Measurements from ENCODE around the gene IGHMBP2. TPM values are rescaled to one million over a fixed set of nuclear protein-coding genes. Genes with fewer than 3 reads are reported as not detected.
A peak's percentile ranks its signal among the peaks of the same experiment; 100 is the strongest.

IGHMBP2 gene
- total and polyA plus RNA-seq, 8 donors: 8.5 to 41.3 (median 12.4) TPM

DNA sequence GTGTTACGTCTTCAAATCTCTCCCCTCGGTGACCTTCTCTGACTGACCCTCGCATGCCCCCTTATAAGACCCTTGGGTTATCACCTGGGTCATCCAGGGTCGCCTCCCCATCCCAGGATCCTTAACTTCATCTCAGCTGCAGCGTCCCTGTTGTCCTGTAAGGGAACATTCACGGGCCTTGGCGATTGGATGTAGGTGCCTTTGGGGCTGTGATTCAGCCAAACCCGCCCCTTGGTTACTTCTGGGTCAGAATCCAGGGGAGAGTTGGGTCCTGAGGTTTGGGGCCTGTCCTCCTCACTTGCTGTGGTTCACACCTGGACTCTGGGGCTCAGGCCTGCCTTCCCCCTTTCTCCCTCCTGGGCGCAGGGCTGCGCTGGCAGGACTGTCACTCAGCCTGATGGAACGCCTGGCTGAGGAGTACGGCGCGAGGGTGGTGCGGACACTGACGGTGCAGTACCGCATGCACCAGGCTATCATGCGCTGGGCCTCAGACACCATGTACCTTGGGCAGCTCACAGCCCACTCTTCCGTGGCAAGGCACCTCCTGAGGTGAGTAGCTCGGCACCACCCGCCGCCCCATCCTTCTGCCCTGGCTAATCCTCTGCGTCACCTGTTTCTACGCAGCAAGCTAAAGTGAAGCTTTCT, 29.4 kb downstream of the IGHMBP2 start:
- ATAC-seq: no peak
- H3K27ac ChIP-seq: no peak overlapping the region
- TF ChIP-seq, protein P1, sequence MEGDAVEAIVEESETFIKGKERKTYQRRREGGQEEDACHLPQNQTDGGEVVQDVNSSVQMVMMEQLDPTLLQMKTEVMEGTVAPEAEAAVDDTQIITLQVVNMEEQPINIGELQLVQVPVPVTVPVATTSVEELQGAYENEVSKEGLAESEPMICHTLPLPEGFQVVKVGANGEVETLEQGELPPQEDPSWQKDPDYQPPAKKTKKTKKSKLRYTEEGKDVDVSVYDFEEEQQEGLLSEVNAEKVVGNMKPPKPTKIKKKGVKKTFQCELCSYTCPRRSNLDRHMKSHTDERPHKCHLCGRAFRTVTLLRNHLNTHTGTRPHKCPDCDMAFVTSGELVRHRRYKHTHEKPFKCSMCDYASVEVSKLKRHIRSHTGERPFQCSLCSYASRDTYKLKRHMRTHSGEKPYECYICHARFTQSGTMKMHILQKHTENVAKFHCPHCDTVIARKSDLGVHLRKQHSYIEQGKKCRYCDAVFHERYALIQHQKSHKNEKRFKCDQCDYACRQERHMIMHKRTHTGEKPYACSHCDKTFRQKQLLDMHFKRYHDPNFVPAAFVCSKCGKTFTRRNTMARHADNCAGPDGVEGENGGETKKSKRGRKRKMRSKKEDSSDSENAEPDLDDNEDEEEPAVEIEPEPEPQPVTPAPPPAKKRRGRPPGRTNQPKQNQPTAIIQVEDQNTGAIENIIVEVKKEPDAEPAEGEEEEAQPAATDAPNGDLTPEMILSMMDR (IDR thresholded peaks at IDR 0.05): no peak
- no peaks in the 10 kb centered on the region for H3K27me3 ChIP-seq
- peak in 1 of 6 donors; percentile 37 for DNase-seq
- H3K4me1 ChIP-seq: no peaks in the 10 kb centered on the region
- WGBS, 2 donors: 96% methylated on average over 24 of the region's 24 CpGs
- H3K36me3 ChIP-seq: peaks cover 9 to 62% (median 31%) of the 10 kb centered on the region in 3 donors
- no peak overlapping the region for H3K4me3 ChIP-seq
- intact Hi-C loops (cut with DNase I): no loop called here
- FAIRE-seq: no peak
- no peaks in the 10 kb centered on the region for H3K9me3 ChIP-seq

DNA sequence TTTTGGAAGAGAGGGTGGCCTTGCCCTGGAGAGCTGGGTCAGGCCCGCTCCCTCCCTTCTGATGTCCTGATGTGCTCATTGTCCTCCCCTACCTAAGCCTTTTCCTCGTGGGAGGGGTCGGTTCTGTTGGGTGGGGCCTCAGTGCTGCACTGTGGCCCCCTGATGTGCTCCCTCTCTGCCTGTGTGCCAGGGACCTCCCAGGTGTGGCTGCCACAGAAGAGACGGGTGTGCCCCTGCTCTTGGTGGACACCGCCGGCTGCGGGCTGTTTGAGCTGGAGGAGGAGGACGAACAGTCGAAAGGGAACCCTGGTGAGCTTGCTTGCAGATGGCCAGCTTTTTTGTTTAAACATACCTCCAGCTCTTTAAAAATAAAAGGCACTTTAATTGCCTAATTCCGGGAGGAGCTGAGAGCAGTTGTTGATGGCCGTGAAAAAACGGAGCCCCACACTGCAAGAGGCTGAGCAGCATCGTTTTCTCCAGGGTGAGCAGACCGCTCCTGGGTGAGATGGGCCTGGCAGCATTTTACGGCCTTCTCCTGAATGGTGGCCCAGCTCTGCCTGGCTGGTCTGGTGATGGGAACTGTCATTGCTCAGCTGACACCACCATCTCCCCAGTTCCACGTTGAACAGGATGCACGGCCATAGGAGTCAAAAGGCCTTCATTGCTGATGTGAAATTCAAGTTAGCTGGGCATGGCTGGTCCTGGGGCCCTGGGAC, 30.1 kb downstream of the IGHMBP2 start:
- no peak for ATAC-seq
- intact Hi-C loops (cut with DNase I): no loop called here
- H3K9me3 ChIP-seq: no peaks in the 10 kb centered on the region
- TF ChIP-seq, protein P1 (IDR thresholded peaks at IDR 0.05): no peak
- no peak overlapping the region for H3K4me3 ChIP-seq
- H3K27ac ChIP-seq: no peak overlapping the region
- peaks cover 6 to 57% (median 31%) of the 10 kb centered on the region in 3 donors for H3K36me3 ChIP-seq
- FAIRE-seq: no peak
- 86 to 90% methylated on average over 17 of the region's 17 CpGs for WGBS, 2 donors
- no peaks in the 10 kb centered on the region for H3K27me3 ChIP-seq
- peak in 1 of 6 donors; percentile 47 for DNase-seq
- no peaks in the 10 kb centered on the region for H3K4me1 ChIP-seq

DNA sequence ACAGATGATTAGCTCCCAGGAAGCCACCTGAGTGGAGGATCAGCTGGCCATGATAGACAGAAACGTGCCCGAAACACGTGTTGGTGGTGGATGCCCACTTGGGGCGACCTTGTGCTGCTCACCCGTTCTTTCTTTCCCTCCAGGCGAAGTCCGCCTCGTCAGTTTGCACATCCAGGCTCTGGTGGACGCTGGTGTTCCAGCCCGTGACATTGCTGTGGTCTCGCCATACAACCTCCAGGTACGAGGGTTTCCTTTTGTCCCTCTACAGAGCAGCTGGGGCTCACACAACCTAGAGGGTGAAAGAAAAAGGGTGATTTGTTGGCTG, 30.6 kb downstream of the IGHMBP2 start:
- intact Hi-C loops (cut with DNase I): no loop called here
- FAIRE-seq (no peak), ATAC-seq (no peak), DNase-seq (peak in 1 of 6 donors; percentile 28)
- Histone ChIP-seq H3K27ac (no peak overlapping the region), H3K9me3 (no peaks in the 10 kb centered on the region), H3K27me3 (no peaks in the 10 kb centered on the region), H3K4me3 (no peak overlapping the region), H3K4me1 (no peaks in the 10 kb centered on the region), H3K36me3 (peaks cover 6 to 52% (median 27%) of the 10 kb centered on the region in 3 donors)
- 91 to 93% methylated on average over 12 of the region's 12 CpGs for WGBS, 2 donors
- TF ChIP-seq, protein P1 (IDR thresholded peaks at IDR 0.05): no peak

DNA sequence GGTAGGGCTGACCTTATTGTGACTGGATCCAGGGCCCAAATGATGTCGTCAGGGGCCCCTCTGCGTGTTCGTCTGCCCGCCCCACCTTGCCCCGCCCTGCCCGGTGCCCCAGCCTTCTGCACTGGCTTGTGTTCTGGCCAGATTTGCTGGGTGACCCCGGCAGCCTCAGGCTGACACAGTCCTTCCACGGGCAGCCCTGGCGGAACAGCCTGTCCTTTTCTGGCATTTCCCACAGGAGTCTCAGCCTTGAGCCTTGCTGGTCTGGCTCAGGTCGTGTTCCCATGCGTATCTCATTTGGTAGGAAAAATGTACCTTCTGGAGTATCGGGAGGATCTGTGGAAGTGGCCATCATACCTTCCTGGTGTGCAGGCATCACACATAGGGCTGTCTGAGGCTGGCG, 31.0 kb downstream of the IGHMBP2 start:
- DNase-seq: peak in 1 of 6 donors; percentile 41

More for the DNA sequence above, 31.0 kb downstream of the IGHMBP2 start:
- H3K4me3 ChIP-seq: no peak overlapping the region
- peaks cover 6 to 48% (median 24%) of the 10 kb centered on the region in 3 donors for H3K36me3 ChIP-seq
- H3K4me1 ChIP-seq: no peaks in the 10 kb centered on the region
- intact Hi-C loops (cut with DNase I): no loop called here
- H3K27ac ChIP-seq: no peak overlapping the region
- no peaks in the 10 kb centered on the region for H3K9me3 ChIP-seq
- TF ChIP-seq, protein P1 (IDR thresholded peaks at IDR 0.05): no peak
- ATAC-seq: no peak
- no peaks in the 10 kb centered on the region for H3K27me3 ChIP-seq
- 95 to 96% methylated on average over 13 of the region's 13 CpGs for WGBS, 2 donors
- FAIRE-seq: no peak

All from pancreas (tissue), 10 donors.